Measurements from ENCODE around the gene TRPC4.

TRPC4 gene
- 0 to 0.21 (median 0) reads per million in 18 experiments for total RNA-seq

- no peak for DNase-seq
Measured at GRCh38 chr13:37869756-37870488, at the start of gene TRPC4. TRPC4 (minus strand) TSS chr13:37869772; CDS start chr13:37783333, 86,439 bp downstream.

- DNase-seq, result no peak
Measured at GRCh38 chr13:37918751-37919150, 49.2 kb upstream of the TRPC4 start.

GRCh38 chr13:37918116-37918714 lies 48.6 kb upstream of the TRPC4 start:
- DNase-seq, result no peak

GRCh38 chr13:37914781-37915391 lies 45.3 kb upstream of the TRPC4 start:
- no peak for DNase-seq

- no peak for DNase-seq
Measured at GRCh38 chr13:37910790-37911189, 41.2 kb upstream of the TRPC4 start.

- no peak for DNase-seq
Measured at GRCh38 chr13:37906880-37907279, 37.3 kb upstream of the TRPC4 start.

GRCh38 chr13:37905736-37906135 lies 36.2 kb upstream of the TRPC4 start:
- DNase-seq, result no peak

GRCh38 chr13:37899753-37900152 lies 30.2 kb upstream of the TRPC4 start:
- DNase-seq, result no peak

- DNase-seq, result no peak
Measured at GRCh38 chr13:37893321-37893720, 23.7 kb upstream of the TRPC4 start.

GRCh38 chr13:37889820-37890219 lies 20.2 kb upstream of the TRPC4 start:
- DNase-seq, result no peak

- no peak for DNase-seq
Measured at GRCh38 chr13:37889102-37889501, 19.5 kb upstream of the TRPC4 start.

GRCh38 chr13:37886879-37887278 lies 17.3 kb upstream of the TRPC4 start:
- no peak for DNase-seq

- DNase-seq, result no peak
Measured at GRCh38 chr13:37884674-37885073, 15.1 kb upstream of the TRPC4 start.

GRCh38 chr13:37884026-37884425 lies 14.5 kb upstream of the TRPC4 start:
- no peak for DNase-seq

GRCh38 chr13:37878921-37879320 lies 9.3 kb upstream of the TRPC4 start:
- DNase-seq, result no peak

- no peak for DNase-seq
Measured at GRCh38 chr13:37878496-37878895, 8.9 kb upstream of the TRPC4 start.

- no peak for DNase-seq
Measured at GRCh38 chr13:37870895-37871550, 1.5 kb upstream of the TRPC4 start.

GRCh38 chr13:37870489-37870845 lies 895 bp upstream of the TRPC4 start:
- DNase-seq, result no peak

GRCh38 chr13:37869506-37869755 lies 141 bp downstream of the TRPC4 start:
- DNase-seq, result no peak

- DNase-seq, result no peak
Measured at GRCh38 chr13:37868691-37869505, 674 bp downstream of the TRPC4 start.

GRCh38 chr13:37863708-37864107 lies 5.9 kb downstream of the TRPC4 start:
- no peak for DNase-seq

- DNase-seq, result no peak
Measured at GRCh38 chr13:37835392-37835791, 34.2 kb downstream of the TRPC4 start.

GRCh38 chr13:37833411-37833810 lies 36.2 kb downstream of the TRPC4 start:
- DNase-seq, result no peak

All from inflammatory macrophage (primary cell).